Measurements from ENCODE around the gene CTTNBP2NL. TPM values are rescaled to one million over a fixed set of nuclear protein-coding genes. Genes with fewer than 3 reads are reported as not detected.
A peak's percentile ranks its signal among the peaks of the same experiment; 100 is the strongest.
"Not testable (repeated sequence)": the region's sequence is repeated elsewhere in the genome, so short reads cannot be mapped to it uniquely, and the experiment has no call there.

The CTTNBP2NL gene
- total and polyA plus RNA-seq, 2 experiments from 2014 or later = 18.5 to 31.0 TPM

GRCh38 chr1:112466078-112466660, 70.2 kb downstream of the CTTNBP2NL start:
- H3K27me3 ChIP-seq (ENCODE audit: insufficient read depth) = peaks cover 18% of the 10 kb centered on the region
- H3K4me3 ChIP-seq = peak overlapping the region; percentile 48
- TF ChIP-seq ZNF462 (CRISPR knock-in tag; IDR thresholded peaks at IDR 0.05) (no peak), EZH2phosphoT487 (IDR thresholded peaks at IDR 0.05; ENCODE audit: unreplicated experiment) (no peak), REST (IDR thresholded peaks at IDR 0.05; ENCODE audit: unreplicated experiment) (no peak), CREB1 (CRISPR knock-in tag; IDR thresholded peaks at IDR 0.05; ENCODE audit: low read depth) (peak; percentile 64), ZNF331 (CRISPR knock-in tag; IDR thresholded peaks at IDR 0.05; ENCODE audit: low read depth) (no peak), CTCF (conservative IDR thresholded peaks at IDR 0.05; ENCODE audit: low read depth in 2 of 2) (peak; percentile 75 to 90), ETS1 (IDR thresholded peaks at IDR 0.05) (no peak), STAT1 (IDR thresholded peaks at IDR 0.05; ENCODE audit: unreplicated experiment) (no peak)

GRCh38 chr1:112470324-112470723, 74.3 kb downstream of the CTTNBP2NL start:
- H3K27me3 ChIP-seq (ENCODE audit: insufficient read depth) = peaks cover 18% of the 10 kb centered on the region
- not testable (repeated sequence) for H3K36me3 Mint-ChIP-seq (ENCODE audit: low read depth); H3F3A ChIP-seq (replicated peaks; ENCODE audit: low read depth); H3K4me1 ChIP-seq (ENCODE audit: insufficient read depth); H3K36me3 ChIP-seq (ENCODE audit: insufficient read depth); ATAC-seq; H3K79me2 ChIP-seq (replicated peaks; ENCODE audit: insufficient read depth); H4K20me1 ChIP-seq (replicated peaks; ENCODE audit: insufficient read depth); H3K9me2 ChIP-seq (ENCODE audit: insufficient read depth); H3K4me3 ChIP-seq; DNase-seq (ENCODE audit: low spot score); H3K4me3 Mint-ChIP-seq; H3K9me3 Mint-ChIP-seq; H3K27ac ChIP-seq (ENCODE audit: low read depth); H3K4me2 ChIP-seq; H3K27ac Mint-ChIP-seq; H2AFZ ChIP-seq
- Mint-ChIP-seq H3K4me1 (peaks cover 25% of the 10 kb centered on the region), H3K27me3 (ENCODE audit: insufficient read depth, low read depth, poor library complexity) (peaks cover 11% of the 10 kb centered on the region)

More at GRCh38 chr1:112466078-112466660, 70.2 kb downstream of the CTTNBP2NL start:
- Histone ChIP-seq H3K79me2 (replicated peaks; ENCODE audit: insufficient read depth) (no peaks in the 10 kb centered on the region), H3F3A (replicated peaks; ENCODE audit: low read depth) (no peaks in the 10 kb centered on the region; the same call in 1 of the 2 replicates), H3K36me3 (ENCODE audit: insufficient read depth) (no peaks in the 10 kb centered on the region), H3K9me2 (ENCODE audit: insufficient read depth) (no peaks in the 10 kb centered on the region), H4K20me1 (replicated peaks; ENCODE audit: insufficient read depth) (no peaks in the 10 kb centered on the region), H3K4me1 (ENCODE audit: insufficient read depth) (peaks cover 23% of the 10 kb centered on the region), H3K27ac (ENCODE audit: low read depth) (no peak overlapping the region), H3K4me2 (peak overlapping the region; percentile 72), H2AFZ (peak overlapping the region; percentile 80)
- Mint-ChIP-seq H3K36me3 (ENCODE audit: low read depth) (no peaks in the 10 kb centered on the region), H3K9me3 (no peaks in the 10 kb centered on the region; the same call in 2 of the 3 replicates), H3K27me3 (ENCODE audit: insufficient read depth, low read depth, poor library complexity) (peaks cover 15% of the 10 kb centered on the region), H3K27ac (no peak overlapping the region), H3K4me1 (peaks cover 32% of the 10 kb centered on the region), H3K4me3 (peak overlapping the region; percentile 60)
- DNase-seq (ENCODE audit: low spot score) = peak; percentile 98
- peak; percentile 86 for ATAC-seq
